ENCODE measurements around the gene RNF157. TPM values are rescaled to one million over a fixed set of nuclear protein-coding genes. Genes with fewer than 3 reads are reported as not detected.
"Not testable (repeated sequence)": the region's sequence is repeated elsewhere in the genome, so short reads cannot be mapped to it uniquely, and the experiment has no call there.

The RNF157 gene
- total and polyA plus RNA-seq, 2 of the 13 experiments (the other 11 are each of a cell fraction or from before 2014, with no cell fraction given): 0.44 to 1.5 TPM

- in situ Hi-C loops (cut with HindIII; ENCODE audit: extremely low pct_ligation_motif_present, low pct_unique_long_range_greater_than_20kb); H3K4me2 ChIP-seq (ENCODE audit: low read depth, low read length); H3K27me3 ChIP-seq (ENCODE audit: control insufficient read depth in 1 of 2, insufficient read depth in 2 of 2, low read length in 2 of 2); H3K79me2 ChIP-seq (ENCODE audit: insufficient read depth, low read length); ATAC-seq; BruUV-seq (replicated peaks); H3K9me3 ChIP-seq (ENCODE audit: low read length); H3K27ac ChIP-seq (ENCODE audit: extremely low read length, insufficient read depth, low read length); FAIRE-seq; H3K4me3 ChIP-seq (replicated peaks in 1 of 3; ENCODE audit: insufficient read depth in 1 of 3, low read depth in 2 of 3, low read length in 3 of 3); intact Hi-C loops (cut with micrococcal nuclease; ENCODE audit: unreplicated experiment); DNase-seq (ENCODE audit: low spot score); H3K36me3 ChIP-seq (replicated peaks in 1 of 2; ENCODE audit: control insufficient read depth in 1 of 2, insufficient read depth in 2 of 2, low read length in 2 of 2); H2AFZ ChIP-seq (ENCODE audit: low read length); CTCF ChIA-PET (ENCODE audit: low intra/inter-chr PET ratio, low total read pairs); POLR2A ChIA-PET; H4K20me1 ChIP-seq (ENCODE audit: insufficient read depth, low read length); H3K9ac ChIP-seq (ENCODE audit: insufficient read depth, low read depth, low read length): not testable (repeated sequence)
- peaks cover 15% of the 10 kb centered on the region for H3K4me1 ChIP-seq (ENCODE audit: insufficient read depth, low read length)
- 87% methylated on average over 9 of the region's 9 CpGs for WGBS (ENCODE audit: low lambda C conversion rate)
Observed at GRCh38 chr17:76205542-76206144, 34.6 kb downstream of the RNF157 start.

GRCh38 chr17:76204277-76204676 is 36.0 kb downstream of the RNF157 start:
- H3K4me3 ChIP-seq (replicated peaks in 1 of 3; ENCODE audit: insufficient read depth in 1 of 3, low read depth in 2 of 3, low read length in 3 of 3): no peak overlapping the region
- no TSS peak for BruUV-seq (replicated peaks)
- 11% methylated on average over 3 of the region's 3 CpGs for WGBS (ENCODE audit: low lambda C conversion rate)
- DNase-seq (ENCODE audit: low spot score) (peak; percentile 43), FAIRE-seq (no peak), ATAC-seq (peak; percentile 47; the same call in 1 of the 3 replicates)
- H3K9ac ChIP-seq (ENCODE audit: insufficient read depth, low read depth, low read length): no peak overlapping the region
- H3K36me3 ChIP-seq (replicated peaks in 1 of 2; ENCODE audit: control insufficient read depth in 1 of 2, insufficient read depth in 2 of 2, low read length in 2 of 2): no peaks in the 10 kb centered on the region
- H3K79me2 ChIP-seq (ENCODE audit: insufficient read depth, low read length): no peaks in the 10 kb centered on the region
- ChIA-PET POLR2A (interaction anchor here (1.1 kb wide), 1 partner anchor 48 kb away, joined by 3 read pairs; no protein-coding TSS in a partner anchor), CTCF (ENCODE audit: low intra/inter-chr PET ratio, low total read pairs) (no interaction called here)
- H3K4me2 ChIP-seq (ENCODE audit: low read depth, low read length): no peak overlapping the region
- no peak overlapping the region for H2AFZ ChIP-seq (ENCODE audit: low read length)
- no peaks in the 10 kb centered on the region for H4K20me1 ChIP-seq (ENCODE audit: insufficient read depth, low read length)
- in situ Hi-C loops (cut with HindIII; ENCODE audit: extremely low pct_ligation_motif_present, low pct_unique_long_range_greater_than_20kb) (no loop called here), intact Hi-C loops (cut with micrococcal nuclease; ENCODE audit: unreplicated experiment) (no loop called here)
- no peaks in the 10 kb centered on the region for H3K9me3 ChIP-seq (ENCODE audit: low read length)
- no peaks in the 10 kb centered on the region for H3K27me3 ChIP-seq (ENCODE audit: control insufficient read depth in 1 of 2, insufficient read depth in 2 of 2, low read length in 2 of 2)
- H3K27ac ChIP-seq (ENCODE audit: extremely low read length, insufficient read depth, low read length): no peak overlapping the region
- peaks cover 15% of the 10 kb centered on the region for H3K4me1 ChIP-seq (ENCODE audit: insufficient read depth, low read length)
- TF ChIP-seq NFIB (CRISPR knock-in tag; IDR thresholded peaks at IDR 0.05; ENCODE audit: borderline replicate concordance) (no peak), XBP1 (CRISPR knock-in tag; IDR thresholded peaks at IDR 0.05) (no peak), ZNF652 (CRISPR knock-in tag; IDR thresholded peaks at IDR 0.05; ENCODE audit: borderline replicate concordance, low read depth) (no peak), CBX5 (CRISPR knock-in tag; IDR thresholded peaks at IDR 0.05; ENCODE audit: borderline replicate concordance) (no peak), RFXANK (CRISPR knock-in tag; IDR thresholded peaks at IDR 0.05) (no peak), HMG20A (CRISPR knock-in tag; IDR thresholded peaks at IDR 0.05; ENCODE audit: borderline replicate concordance) (no peak), NR2F6 (IDR thresholded peaks at IDR 0.05) (peak; percentile 55), NR2F6 (CRISPR knock-in tag; IDR thresholded peaks at IDR 0.05) (no peak), ZNF10 (CRISPR knock-in tag; IDR thresholded peaks at IDR 0.05; ENCODE audit: borderline replicate concordance, low read depth) (no peak), THAP9 (CRISPR knock-in tag; IDR thresholded peaks at IDR 0.05; ENCODE audit: borderline replicate concordance) (no peak), ZNF839 (CRISPR knock-in tag; IDR thresholded peaks at IDR 0.05; ENCODE audit: borderline replicate concordance) (no peak), ZNF503 (CRISPR knock-in tag; IDR thresholded peaks at IDR 0.05) (no peak), GMEB2 (CRISPR knock-in tag; IDR thresholded peaks at IDR 0.05; ENCODE audit: low read depth) (no peak)
